CD4-positive, alpha-beta T cell treated with Interleukin-17A for 1 hour (primary cell): ENCODE data around the gene CDC14A.

Source experiments
- DNase-seq: peaks from one replicate; pipeline ENCODE4 v3.0.0-alpha.2; 2020

CDC14A gene

DNA sequence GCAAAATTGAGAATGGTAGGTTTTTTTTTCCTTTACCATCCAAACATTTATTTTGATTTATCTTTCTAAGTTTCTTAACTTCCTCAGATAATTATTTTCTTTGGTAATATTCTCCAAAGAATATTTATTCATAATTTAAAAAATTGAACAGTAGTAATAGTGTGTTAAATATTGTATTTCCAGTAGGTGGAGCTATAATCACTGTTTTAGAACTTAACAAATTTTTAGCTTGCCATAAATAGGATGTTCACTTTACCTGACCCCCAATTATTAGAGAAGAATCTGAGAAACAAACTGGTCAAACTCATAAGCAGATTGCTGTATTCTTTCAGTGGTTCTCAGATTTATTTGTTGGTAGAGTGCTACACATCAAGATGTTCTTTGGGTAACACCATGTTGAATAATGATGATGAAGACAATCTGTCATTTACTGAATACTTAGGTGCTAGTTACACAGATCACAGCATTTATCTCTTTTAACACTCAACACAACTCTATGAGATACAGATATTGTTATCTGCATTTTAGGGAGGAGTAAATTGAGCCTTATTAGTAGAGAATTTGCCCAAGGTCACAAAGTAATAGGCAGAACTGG lies 103.3 kb downstream of the CDC14A start:
- DNase-seq, result peak; percentile 51

DNA sequence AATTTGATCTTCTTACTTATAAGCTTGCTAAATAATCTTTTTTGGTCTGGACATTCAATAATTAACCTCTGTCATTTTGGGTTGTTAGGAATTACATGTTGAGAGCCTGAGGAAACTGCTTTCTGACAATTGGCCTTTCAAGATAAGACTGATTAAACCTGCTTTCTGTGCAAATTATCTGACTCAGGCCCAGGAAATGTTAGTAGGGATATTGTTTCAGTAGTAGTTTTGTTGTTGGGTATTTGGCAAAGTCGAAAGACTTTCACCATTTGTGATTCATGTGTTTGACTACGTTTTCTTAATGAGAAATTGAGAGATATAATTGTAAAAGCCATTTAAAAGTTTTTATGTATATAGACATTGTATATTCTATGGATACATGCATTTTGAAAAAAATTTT lies 104.6 kb downstream of the CDC14A start:
- no peak for DNase-seq

DNA sequence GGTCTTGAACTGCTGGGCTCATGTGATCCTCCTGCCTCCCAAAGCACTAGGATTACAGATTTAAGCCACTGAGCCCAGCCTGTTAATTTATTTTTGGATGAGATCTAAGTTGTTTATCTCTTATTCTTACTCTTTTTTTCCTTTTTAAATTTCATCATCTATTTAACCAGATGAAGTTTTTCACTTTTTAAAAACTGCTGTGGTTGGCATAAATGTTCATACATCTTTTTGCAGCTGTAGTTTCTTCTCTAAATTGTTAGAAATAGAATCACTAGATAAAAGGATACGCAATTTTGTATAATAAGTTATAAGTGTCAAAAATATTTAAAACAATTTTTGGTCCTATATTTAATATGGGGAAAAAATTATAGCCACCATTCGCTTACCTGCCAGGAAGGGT lies 105.4 kb downstream of the CDC14A start:
- no peak for DNase-seq

DNA sequence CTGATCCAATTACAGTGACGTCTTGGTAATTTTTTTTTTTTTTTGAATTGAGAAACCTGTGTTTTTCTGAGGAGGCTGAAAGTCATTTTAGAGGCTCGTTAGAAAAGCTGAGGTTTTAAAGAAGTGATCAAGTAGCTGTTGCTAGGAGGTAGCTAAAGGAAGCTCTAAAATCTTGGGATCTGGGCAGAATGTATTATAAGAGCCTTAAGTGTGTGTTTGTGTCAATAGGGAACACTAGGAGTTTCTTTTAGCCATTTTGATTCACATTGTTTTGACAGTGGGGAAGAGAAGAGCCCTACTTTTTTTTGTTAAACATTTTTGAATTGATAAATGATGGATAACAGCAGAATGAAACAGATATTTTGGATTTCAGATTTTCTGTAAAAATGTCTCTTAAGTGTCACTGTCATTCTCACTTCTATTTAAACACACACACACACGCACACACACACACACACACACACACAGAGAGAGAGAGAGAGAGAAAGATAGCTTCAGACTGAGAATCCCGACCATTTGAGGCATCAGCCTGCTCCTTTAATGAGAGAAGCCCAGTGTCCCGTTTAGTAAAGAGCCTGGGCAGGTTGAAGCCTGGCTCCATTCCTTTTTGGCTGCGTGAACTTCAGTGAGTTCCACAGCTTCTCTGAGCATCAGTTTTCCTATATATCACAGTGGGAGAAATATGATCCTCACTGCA lies 106.5 kb downstream of the CDC14A start:
- no peak for DNase-seq

DNA sequence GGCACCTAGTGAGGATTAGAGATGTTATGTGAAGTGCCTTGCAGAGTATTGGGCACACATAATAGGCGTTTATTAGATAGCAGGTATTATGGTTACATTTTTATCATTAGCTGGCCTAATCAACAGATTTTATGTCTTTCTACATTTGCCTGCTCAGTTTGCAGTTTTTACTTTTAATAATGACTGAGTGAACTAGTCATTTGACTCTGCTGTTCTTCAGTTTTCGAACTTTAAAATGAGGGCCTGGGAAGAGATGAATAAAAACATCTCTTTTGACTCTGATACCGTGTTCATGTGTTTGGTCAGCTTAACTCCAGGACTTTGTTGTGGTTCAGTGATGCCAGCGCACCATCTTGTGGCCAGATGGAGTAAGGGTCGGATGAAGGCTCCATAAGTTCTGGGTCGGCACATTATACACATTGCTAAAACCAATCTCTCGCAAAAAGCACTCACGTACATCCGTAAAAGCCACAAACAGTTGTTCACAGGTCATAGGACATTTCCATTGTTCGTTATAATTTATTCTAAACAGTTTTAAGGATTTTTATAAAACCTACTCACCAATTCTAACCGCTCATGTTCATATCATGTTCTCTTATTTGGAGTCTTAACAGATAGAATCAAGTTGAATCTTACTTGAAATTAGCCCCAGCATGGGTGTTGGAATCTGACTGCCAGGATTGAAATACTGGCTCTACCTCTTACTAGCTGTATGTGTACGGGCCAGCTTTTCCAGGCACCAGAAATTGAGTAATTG lies 107.2 kb downstream of the CDC14A start:
- DNase-seq, result peak; percentile 85

DNA sequence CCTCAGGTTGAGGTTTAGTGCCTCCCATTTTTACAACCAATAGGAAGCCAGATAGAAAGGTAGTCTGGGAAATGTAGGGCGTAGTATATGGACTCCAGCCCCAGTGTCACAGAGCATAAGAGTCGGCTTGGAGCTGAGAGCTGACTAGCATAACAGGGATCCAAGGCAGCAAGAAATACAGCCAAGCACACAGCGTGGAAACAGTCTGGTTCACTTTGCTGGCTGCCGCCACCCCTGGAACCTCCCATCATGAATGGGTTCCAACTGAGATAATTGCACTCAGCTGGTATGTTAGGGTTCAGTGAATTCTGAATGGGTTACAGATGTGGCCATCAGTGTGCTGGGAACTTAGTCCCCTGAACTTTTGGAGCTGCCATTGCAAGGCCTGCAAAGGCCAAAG lies 108.9 kb downstream of the CDC14A start:
- no peak for DNase-seq

DNA sequence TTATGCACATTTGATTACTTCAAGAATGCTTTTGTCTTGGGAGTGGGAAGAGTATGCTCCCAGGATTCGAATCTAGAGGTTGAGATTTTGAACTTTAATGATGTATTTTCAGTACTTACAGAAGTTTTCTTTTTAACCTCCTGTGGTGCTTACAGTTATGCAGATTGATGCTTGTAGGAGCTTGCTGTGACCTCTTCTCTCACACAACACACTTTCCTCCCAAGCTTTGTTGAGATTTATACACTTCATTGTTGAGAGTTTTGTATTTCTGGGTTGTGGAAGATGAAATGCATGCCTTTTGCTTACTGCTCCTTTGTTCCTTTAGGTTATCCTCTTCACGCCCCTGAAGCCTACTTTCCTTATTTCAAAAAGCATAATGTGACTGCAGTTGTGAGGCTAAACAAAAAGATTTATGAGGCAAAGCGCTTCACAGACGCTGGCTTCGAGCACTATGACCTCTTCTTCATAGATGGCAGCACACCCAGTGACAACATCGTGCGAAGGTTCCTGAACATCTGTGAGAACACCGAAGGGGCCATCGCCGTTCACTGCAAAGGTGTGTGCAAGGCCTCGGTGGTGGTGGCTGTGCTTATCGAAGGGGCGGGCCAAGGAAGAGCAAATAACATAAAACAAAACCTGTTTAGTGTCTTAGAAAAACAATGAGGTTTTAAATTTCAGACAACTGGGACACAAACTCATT lies 110.2 kb downstream of the CDC14A start:
- no peak for DNase-seq

DNA sequence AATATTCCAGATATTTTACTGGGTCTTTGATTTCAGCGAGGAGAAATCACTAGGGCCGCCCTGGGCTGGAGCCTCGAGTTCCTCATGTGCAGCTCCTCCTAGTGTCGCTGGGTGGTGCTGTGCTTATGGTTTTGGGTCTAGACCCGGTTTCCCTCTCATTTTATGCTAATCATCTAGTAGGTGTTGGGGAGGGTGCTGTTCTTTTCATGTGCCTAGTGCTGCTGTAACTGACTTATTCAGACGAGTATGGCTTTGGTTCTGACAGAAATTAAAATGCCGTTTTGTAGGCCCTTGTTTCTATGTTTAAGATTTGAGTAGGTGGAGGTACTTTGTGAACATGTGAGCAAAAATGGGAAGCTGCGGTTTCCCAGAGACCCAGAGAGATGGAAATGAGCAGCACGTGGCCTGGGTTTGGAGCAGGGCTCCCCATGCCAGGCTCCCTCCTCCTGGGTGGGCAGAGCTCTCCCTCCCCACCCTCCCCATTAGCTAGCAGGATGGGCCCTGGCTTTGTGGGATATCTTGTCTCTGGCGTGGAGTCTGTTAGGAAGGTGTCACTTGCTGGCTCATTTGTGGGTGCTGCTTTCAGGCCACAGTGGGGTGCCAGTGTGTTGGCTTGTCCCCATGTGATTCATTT lies 111.6 kb downstream of the CDC14A start:
- peak; percentile 61 for DNase-seq

DNA sequence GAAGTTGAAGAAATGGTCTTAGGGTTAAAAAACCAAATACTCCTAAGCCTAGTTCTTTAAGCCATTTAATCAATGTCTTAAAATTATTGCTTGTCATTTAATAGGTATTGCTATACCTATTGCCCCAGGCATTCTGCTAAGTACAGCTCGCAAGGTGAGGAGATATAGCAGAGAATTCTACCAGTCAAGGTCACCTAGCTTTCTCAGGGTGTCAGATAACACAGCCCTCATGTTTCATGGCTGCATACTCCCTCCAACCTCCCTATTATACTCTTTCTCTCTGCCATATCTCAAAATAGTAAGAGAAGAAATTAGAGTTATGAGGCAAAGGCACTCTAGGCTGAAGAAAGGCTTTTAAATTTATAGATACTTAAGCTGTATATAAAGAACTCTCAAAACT lies 117.3 kb downstream of the CDC14A start:
- DNase-seq, result no peak

DNA sequence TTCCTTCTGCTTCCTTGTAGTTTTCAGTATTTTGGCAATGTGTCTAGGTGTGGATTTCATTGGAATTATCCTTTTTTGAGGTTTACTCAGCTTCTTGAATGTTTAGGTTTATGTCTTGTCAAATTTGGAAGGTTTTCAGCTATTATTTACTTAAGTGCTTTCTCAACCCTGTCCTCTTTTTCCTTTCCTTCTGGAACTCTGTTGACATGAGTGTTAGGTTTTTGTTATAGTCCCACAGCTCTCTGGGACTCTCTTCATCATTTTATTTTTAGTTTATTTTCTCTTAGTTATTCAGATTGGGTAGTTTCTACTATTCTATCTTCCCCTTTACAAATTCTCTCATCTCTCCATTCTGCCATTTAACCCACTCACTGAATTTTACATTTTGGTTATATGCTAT lies 122.5 kb downstream of the CDC14A start:
- DNase-seq, result no peak

DNA sequence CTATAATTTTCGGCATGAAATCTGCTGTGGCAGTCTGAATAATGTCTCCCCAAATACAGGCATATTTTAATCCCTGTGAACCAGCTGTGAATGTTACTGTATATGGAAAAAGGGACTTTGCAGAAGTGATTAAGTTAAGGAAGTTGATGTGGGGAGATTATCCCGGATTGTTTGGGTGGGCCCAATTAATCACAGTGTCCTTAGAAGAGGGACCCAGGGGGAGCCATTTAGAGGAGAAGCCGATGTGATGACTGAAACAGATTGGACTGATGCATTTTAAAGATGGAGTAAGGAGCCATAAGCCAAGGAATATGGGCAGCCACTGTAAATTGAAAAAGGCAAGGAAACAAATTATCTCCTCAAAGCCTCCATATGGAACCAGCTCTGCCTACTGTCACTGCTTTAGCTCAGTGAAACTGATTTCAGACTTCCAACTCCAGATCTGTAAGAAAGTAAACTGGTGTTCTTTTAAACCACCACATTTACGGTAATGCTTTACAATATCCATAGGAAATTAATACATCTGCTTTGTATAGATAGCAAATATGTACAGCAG lies 124.5 kb downstream of the CDC14A start:
- DNase-seq, result no peak

DNA sequence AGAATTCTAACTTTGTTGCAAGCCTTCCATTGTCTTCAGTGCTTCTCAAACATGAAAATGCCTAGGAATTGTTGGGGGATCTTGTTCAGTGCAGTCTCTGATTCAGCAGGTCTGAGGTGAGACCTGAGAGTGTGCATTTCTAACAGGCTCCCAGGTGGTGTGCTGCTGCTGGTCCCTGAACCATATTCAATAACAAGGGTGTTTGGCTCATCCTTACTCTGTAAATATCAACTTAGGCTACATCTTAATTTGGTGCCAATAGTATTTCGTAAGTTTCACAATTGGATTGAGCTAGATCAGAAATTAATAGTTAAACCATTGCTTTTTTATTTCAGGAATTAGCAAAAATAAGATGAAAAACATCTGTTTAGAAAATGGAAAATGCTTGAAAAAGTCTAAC lies 126.5 kb downstream of the CDC14A start:
- DNase-seq, result no peak

DNA sequence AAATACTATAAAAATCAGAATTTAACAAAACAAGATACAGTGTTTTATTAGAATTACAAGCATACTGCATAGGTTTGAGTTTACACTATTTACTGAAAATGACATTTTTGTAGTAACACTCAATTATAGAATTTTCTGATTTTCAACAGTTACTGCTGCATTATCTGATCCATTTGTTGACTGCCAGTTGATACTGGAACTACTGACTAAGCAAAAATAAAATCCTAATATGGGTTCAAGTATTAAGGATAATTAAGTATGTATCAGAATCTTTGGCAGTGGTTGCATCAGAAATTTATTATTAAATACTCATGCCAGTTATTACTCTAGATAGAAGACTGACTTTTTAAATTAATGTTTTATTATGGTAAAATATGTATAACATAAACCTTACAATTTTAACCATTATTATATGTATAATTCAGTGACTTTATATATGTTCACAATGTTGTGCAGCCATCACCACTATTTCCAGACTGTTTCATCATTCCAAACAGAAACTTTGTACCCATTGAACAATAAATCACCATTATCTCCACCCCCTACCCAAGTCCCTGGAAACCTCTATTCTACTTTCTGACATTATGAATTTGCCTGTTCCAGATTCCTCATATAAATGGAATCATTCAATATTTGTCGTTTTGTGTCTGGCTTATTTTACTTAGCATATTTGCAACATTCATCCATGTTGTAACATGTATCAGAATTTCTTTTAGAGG lies 127.5 kb downstream of the CDC14A start:
- no peak for DNase-seq

DNA sequence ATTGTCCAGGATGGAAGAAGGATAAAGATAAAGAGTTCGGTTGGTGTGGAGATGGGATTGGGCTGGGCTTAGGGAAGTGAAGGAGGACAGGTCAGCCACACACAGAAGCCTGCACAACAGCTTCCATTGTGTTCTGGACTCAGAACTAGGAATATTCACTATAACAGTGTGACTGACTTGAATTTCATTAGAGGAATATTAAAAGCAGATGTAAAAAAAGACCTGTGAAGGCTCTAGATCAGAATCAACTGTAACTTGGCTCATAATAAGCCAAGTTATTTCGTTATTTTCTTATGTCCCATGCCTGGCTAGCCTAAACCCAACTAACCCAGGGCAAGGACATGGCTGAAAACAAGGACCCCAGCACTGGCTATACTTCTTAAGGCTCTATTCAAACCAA lies 129.0 kb downstream of the CDC14A start:
- no peak for DNase-seq

DNA sequence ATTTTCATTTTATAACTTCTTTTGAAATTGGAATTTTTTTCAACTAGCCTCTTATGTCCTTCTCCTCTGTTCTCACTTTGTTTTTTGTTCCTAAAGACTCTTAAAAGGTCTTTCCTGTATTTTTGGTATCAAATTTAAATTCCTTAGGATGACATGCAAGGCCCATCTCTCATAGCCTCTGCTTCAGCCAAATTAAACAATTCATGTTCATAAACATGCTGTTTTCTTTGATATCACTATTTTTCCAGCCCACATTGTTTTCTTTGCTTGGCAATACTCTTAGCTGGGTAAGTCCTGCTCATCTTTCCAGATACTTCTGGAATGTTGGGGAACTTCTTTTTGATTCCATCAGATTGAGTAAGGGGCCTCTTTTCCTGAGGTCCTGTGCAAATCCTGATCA lies 129.9 kb downstream of the CDC14A start:
- no peak for DNase-seq

DNA sequence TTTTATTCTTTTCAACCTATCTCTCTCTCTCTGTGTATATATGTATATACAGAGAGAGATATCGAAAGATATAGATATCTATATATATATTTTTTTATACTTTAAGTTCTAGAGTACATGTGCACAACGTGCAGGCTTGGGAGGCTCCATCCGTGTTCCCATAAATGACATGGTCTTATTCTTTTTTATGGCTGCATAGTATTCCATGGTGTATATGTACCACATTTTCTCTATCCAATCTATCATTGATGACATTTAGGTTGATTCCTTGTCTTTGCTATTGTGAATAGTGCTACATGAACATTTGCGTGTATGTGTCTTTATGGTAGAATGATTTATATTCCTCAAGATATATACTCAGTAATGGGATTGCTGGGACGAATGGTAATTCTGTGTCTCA lies 130.4 kb downstream of the CDC14A start:
- no peak for DNase-seq

DNA sequence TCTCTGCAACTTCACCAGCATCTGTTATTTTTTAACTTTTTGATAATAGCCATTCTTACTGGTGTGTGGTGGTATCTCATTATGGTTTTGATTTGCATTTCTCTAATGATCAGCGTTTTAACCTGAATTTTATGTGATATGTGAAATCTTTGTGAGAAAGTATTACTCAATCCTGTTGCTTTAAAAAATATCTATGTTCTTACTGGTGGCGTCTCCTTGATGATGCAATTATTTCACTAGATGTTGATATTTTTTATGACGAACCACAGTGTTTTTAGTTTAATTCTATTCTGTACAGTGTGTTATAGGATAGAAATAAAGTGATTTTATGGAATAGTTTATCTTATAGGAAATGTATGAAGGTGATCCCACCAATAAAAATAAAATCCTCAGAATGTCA lies 130.9 kb downstream of the CDC14A start:
- DNase-seq, result no peak

DNA sequence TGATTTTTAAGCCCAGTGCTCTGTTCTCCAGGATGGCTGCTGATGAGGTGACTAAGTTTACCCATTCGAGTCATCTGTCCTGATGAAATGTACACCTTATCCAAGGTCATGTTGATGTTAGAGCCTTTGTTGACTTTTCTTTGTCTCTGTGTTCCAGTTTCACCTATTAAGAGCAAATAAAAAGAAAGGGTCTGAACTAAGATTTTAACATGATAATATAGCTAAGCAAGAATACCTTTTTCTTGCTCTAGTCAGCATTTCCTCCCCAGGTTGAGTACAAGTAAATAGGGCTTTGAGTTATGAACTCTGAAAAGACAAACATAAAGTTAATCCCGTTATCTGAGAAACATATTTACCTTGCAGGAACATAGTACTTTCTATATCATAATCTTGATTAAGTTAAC lies 133.6 kb downstream of the CDC14A start:
- DNase-seq, result no peak

DNA sequence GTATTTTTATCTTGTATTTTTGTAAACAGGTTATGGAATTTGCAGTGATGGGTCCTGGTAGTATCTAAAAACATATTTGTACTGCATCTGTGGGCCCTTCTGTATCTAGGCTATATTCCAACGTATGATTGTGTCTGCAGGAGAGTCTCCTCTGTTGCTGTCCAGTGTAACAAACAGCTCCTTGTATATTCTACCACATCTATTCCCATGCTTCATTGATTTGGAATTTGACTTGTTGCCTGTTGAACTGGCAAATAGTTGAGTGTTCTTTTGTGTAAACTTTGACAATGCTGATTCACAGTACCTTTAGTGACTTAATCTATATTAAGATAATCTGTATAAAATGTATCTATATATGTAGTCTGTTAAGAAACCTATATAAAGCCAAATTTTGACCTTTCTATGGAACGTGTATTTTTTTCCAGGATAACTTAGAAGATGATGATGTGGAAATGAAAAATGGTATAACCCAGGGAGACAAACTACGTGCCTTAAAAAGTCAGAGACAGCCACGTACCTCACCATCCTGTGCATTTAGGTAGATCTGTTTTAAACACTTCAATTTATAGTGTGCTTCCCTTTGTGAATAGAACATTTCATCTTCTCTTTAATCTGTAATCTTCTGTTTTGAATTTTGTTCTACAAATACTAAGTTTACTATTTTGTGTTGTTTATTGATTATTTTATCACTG lies 142.2 kb downstream of the CDC14A start:
- DNase-seq, result no peak

DNA sequence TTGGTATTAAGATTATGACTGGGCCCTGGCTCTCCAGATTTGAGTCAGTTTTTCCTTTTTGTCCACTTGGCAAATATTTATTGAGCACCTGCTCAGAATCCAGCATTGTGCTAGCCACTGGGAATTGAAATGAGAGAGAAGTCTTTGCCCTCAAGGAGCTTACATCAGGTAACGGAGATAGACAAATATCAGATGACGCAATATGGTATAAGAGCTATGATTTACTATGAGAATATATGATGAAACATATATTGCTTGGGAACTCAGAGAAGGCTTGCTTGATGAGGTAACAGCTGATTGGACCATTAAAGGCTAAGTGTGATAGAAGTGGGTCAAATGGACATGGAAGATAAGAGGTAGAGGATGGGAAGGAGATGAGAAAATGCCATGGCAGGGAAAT lies 144.6 kb downstream of the CDC14A start:
- DNase-seq, result no peak

DNA sequence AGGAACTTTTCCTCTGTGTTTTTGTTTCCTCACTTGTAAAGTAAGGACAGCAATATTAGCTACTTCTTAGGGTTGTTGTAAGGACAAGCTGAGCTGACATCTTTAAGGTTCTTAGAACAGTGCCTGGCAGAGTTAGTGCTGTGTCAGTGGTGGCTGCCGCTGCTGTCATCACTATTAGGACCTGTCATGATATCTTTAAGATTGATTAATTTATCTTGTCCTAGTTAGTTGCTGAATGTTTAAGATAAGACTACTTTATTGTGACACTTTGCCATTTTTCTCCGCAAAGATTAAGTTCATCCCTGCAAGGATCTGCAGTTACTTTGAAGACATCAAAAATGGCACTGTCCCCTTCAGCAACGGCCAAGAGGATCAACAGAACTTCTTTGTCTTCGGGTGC lies 145.5 kb downstream of the CDC14A start:
- no peak for DNase-seq
